Panc1 (cell line): ENCODE data around the gene TRIM61. TPM values are rescaled to one million over a fixed set of nuclear protein-coding genes. Genes with fewer than 3 reads are reported as not detected.
"Not testable (repeated sequence)": the region's sequence is repeated elsewhere in the genome, so short reads cannot be mapped to it uniquely, and the experiment has no call there.

ENCODE experiments used
- ATAC-seq: fragments of 200-7000 bp; cut with Tn5 transposase; 2 replicates; pipeline ENCODE4 v1.9.1; 2020; ENCODE audit warnings: mild to moderate bottlenecking, moderate library complexity
- BruUV-seq: library from RNA; stranded (reverse); fragments of 400-500 nt; replicated peaks from 2 replicates; lab custom pipeline; 2021; lab: Mats Ljungman, UMichigan
- CTCF ChIA-PET: fragments of 300-600 bp; sonication (Branson Sonifier 250); formaldehyde crosslinking; loops from one replicate; lab custom pipeline; 2022; ENCODE audit warnings: antibody characterized with exemption; lab: Charles Lee
- POLR2A ChIA-PET: fragments of 300-600 bp; sonication (Branson Sonifier 250); formaldehyde crosslinking; loops from one replicate; lab custom pipeline; 2022; ENCODE audit warnings: antibody characterized with exemption; lab: Charles Lee
- DNase-seq: peaks from one replicate; pipeline ENCODE4 v3.0.0-alpha.2; 2010; ENCODE audit warnings: low read depth, low spot score
- H3K27ac ChIP-seq: 2 replicates; pipeline ENCODE4 v1.5.1; 2011; ENCODE audit warnings: mild to moderate bottlenecking, low read length, inconsistent platforms
- H3K27me3 ChIP-seq: fragments of 200-500 bp; sonication (Bioruptor generic); 2 replicates; pipeline ENCODE4 v1.6.0; 2014; ENCODE audit warnings: low read length, inconsistent platforms; ENCODE audit not compliant: control insufficient read depth, insufficient read depth
- H3K36me3 ChIP-seq: fragments of 200-500 bp; sonication (Bioruptor generic); 2 replicates; pipeline ENCODE4 v1.5.1; 2014; ENCODE audit warnings: inconsistent platforms, mild to moderate bottlenecking, low read length, moderate library complexity; ENCODE audit not compliant: control insufficient read depth, insufficient read depth
- H3K4me1 ChIP-seq: 2 replicates; pipeline ENCODE4 v1.5.1; 2011; ENCODE audit warnings: inconsistent platforms, mild to moderate bottlenecking, low read length, moderate library complexity; ENCODE audit not compliant: control insufficient read depth, insufficient read depth
- H3K4me3 ChIP-seq, 2 experiments: 2 replicates each; pipeline ENCODE4 v1.5.1; 2011 to 2012; ENCODE audit warnings: low read depth in 2 of 2, low read length in 2 of 2, mild to moderate bottlenecking in 2 of 2, inconsistent platforms in 1 of 2, moderate library complexity in 1 of 2
- H3K9me3 ChIP-seq: fragments of 200-500 bp; sonication (Bioruptor generic); 2 replicates; pipeline ENCODE4 v1.5.1; 2014; ENCODE audit warnings: low read depth, mild to moderate bottlenecking, inconsistent platforms, low read length, moderate library complexity; ENCODE audit not compliant: control insufficient read depth, insufficient read depth
- POLR2AphosphoS5 ChIP-seq: IDR thresholded peaks from 2 replicates; pipeline ENCODE4 v1.6.1; 2012; ENCODE audit warnings: mild to moderate bottlenecking, low read depth, low read length, moderate library complexity
- SIN3A ChIP-seq: IDR thresholded peaks from 2 replicates; pipeline ENCODE4 v1.6.1; 2012; ENCODE audit warnings: low read depth, mild to moderate bottlenecking, low read length, moderate library complexity, borderline replicate concordance; ENCODE audit not compliant: insufficient read depth
- TCF7L2 ChIP-seq: IDR thresholded peaks from 2 replicates; pipeline ENCODE4 v1.6.1; 2011; ENCODE audit warnings: mild to moderate bottlenecking, low read depth, low read length, inconsistent platforms
- in situ Hi-C: cut with HindIII; loops from 2 replicates; pipeline ENCODE4 v1.10.0; 2016; ENCODE audit warnings: low sequenced_read_pairs, low pct_unique_long_range_greater_than_20kb
- intact Hi-C: fragments of 100-400 bp; cut with micrococcal nuclease; formaldehyde crosslinking; loops from one replicate; pipeline ENCODE4 v1.10.0; 2022; ENCODE audit not compliant: unreplicated experiment
- total RNA-seq: library from RNA; stranded (reverse); gene quantifications from one replicate; pipeline ENCODE4 v1.2.1, GENCODE V29; 2021; ENCODE audit not compliant: unreplicated experiment
- TF ChIP-seq, protein P1 (sequence below): fragments of 450-650 bp; IDR thresholded peaks from 2 replicates; pipeline ENCODE4 v1.5.1; 2017; ENCODE audit warnings: mild to moderate bottlenecking
- TF ChIP-seq, protein P2 (sequence below), 2 experiments: IDR thresholded peaks; 2 replicates each; pipeline ENCODE4 v1.6.1; 2011 to 2012; ENCODE audit warnings: low read depth in 2 of 2, control low read depth in 1 of 2, low read length in 1 of 2, mild to moderate bottlenecking in 1 of 2, moderate library complexity in 1 of 2; ENCODE audit not compliant: insufficient read depth in 1 of 2

TRIM61 gene
- total RNA-seq, 1 experiment from 2014 or later, result not detected

DNA sequence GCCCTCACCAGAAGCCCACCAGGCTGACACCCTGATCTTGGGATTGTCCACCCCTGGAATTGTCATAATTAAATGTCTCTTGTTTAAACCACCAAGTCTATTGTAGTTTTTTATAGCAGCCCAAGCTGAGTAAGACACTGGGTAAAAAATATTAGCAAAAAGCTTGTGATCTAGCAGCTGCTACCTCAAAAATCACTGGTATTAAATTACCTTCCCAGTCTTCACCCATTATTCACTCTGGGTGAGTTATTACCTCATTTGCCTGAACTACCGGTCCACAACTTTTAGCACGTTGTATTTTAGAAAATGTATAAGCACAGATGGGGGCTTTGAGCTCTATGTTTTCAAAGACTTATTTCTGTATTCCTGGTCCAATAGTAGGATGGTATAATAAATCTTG, 12.0 kb upstream of the TRIM61 start:
- Histone ChIP-seq H3K4me3 (no peak overlapping the region), H3K27me3 (no peaks in the 10 kb centered on the region), H3K9me3 (no peaks in the 10 kb centered on the region), H3K27ac (no peak overlapping the region), H3K4me1 (no peaks in the 10 kb centered on the region), H3K36me3 (no peaks in the 10 kb centered on the region)
- in situ Hi-C loops (no loop called here), intact Hi-C loops (no loop called here)
- no TSS peak for BruUV-seq
- CTCF ChIA-PET, result no interaction called here
- POLR2A ChIA-PET, result no interaction called here
- no peak for ATAC-seq
- TF ChIP-seq, protein P1, sequence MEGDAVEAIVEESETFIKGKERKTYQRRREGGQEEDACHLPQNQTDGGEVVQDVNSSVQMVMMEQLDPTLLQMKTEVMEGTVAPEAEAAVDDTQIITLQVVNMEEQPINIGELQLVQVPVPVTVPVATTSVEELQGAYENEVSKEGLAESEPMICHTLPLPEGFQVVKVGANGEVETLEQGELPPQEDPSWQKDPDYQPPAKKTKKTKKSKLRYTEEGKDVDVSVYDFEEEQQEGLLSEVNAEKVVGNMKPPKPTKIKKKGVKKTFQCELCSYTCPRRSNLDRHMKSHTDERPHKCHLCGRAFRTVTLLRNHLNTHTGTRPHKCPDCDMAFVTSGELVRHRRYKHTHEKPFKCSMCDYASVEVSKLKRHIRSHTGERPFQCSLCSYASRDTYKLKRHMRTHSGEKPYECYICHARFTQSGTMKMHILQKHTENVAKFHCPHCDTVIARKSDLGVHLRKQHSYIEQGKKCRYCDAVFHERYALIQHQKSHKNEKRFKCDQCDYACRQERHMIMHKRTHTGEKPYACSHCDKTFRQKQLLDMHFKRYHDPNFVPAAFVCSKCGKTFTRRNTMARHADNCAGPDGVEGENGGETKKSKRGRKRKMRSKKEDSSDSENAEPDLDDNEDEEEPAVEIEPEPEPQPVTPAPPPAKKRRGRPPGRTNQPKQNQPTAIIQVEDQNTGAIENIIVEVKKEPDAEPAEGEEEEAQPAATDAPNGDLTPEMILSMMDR, result no peak
- TF ChIP-seq SIN3A (no peak), TCF7L2 (no peak), POLR2AphosphoS5 (no peak)
- TF ChIP-seq, protein P2, sequence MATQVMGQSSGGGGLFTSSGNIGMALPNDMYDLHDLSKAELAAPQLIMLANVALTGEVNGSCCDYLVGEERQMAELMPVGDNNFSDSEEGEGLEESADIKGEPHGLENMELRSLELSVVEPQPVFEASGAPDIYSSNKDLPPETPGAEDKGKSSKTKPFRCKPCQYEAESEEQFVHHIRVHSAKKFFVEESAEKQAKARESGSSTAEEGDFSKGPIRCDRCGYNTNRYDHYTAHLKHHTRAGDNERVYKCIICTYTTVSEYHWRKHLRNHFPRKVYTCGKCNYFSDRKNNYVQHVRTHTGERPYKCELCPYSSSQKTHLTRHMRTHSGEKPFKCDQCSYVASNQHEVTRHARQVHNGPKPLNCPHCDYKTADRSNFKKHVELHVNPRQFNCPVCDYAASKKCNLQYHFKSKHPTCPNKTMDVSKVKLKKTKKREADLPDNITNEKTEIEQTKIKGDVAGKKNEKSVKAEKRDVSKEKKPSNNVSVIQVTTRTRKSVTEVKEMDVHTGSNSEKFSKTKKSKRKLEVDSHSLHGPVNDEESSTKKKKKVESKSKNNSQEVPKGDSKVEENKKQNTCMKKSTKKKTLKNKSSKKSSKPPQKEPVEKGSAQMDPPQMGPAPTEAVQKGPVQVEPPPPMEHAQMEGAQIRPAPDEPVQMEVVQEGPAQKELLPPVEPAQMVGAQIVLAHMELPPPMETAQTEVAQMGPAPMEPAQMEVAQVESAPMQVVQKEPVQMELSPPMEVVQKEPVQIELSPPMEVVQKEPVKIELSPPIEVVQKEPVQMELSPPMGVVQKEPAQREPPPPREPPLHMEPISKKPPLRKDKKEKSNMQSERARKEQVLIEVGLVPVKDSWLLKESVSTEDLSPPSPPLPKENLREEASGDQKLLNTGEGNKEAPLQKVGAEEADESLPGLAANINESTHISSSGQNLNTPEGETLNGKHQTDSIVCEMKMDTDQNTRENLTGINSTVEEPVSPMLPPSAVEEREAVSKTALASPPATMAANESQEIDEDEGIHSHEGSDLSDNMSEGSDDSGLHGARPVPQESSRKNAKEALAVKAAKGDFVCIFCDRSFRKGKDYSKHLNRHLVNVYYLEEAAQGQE (IDR thresholded peaks at IDR 0.05; ENCODE audit: insufficient read depth in 1 of 2, low read depth in 2 of 2, low read length in 1 of 2), result no peak
- no peak for DNase-seq

DNA sequence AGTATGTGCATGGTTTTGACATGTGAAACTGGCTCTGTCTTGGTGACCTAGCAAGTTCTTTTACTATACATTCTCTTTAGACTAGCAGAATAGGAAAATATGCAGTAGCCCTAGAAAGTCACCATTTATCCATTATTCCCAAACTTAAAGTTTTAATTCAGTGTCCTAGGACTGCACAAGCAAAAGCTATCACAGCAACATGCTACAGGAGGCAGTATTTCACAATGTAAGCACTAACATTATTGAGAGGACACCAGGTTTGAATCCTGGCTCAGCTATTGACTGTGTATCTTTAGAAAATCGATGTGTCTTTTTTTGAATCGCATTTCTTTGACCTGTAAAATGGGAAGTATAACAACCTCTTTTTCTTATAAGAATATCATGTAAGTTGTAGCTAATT, 5.5 kb downstream of the TRIM61 start:
- H3K4me3 ChIP-seq, DNase-seq, ATAC-seq, in situ Hi-C loops, intact Hi-C loops, H3K27me3 ChIP-seq, BruUV-seq, CTCF ChIA-PET, H3K4me1 ChIP-seq, H3K36me3 ChIP-seq, H3K9me3 ChIP-seq, POLR2A ChIA-PET, H3K27ac ChIP-seq: not testable (repeated sequence)

DNA sequence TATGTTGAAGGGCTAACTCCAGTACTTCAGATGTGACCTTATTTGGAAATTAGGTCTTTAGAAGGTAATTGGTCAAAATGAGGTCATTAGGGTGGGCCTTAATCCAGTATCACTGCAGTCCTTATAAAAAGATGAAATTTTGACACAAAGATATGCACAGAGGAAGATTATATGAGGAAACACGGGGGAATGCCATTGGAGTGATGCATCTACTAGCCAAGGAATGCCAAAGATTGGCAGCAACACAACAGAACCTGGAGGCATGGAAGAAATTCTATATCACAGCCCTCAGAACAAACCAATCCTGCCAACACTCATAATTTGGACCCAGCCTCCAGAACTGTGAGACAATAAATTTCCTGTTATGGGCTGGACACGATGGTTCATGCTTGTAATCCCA, 17.6 kb downstream of the TRIM61 start:
- DNase-seq (no peak), ATAC-seq (no peak)
- H3K36me3 ChIP-seq, result no peaks in the 10 kb centered on the region
- intact Hi-C loops, result no loop called here
- no peaks in the 10 kb centered on the region for H3K27me3 ChIP-seq
- TF ChIP-seq, protein P1, result no peak
- TF ChIP-seq SIN3A (no peak), POLR2AphosphoS5 (no peak), TCF7L2 (no peak)
- CTCF ChIA-PET, result no interaction called here
- H3K27ac ChIP-seq, result no peak overlapping the region
- in situ Hi-C loops, result no loop called here
- H3K4me3 ChIP-seq, result no peak overlapping the region
- no peaks in the 10 kb centered on the region for H3K9me3 ChIP-seq
- POLR2A ChIA-PET, result no interaction called here
- BruUV-seq, result no TSS peak
- H3K4me1 ChIP-seq, result peaks cover 4% of the 10 kb centered on the region; the same call in 1 of the 2 replicates

DNA sequence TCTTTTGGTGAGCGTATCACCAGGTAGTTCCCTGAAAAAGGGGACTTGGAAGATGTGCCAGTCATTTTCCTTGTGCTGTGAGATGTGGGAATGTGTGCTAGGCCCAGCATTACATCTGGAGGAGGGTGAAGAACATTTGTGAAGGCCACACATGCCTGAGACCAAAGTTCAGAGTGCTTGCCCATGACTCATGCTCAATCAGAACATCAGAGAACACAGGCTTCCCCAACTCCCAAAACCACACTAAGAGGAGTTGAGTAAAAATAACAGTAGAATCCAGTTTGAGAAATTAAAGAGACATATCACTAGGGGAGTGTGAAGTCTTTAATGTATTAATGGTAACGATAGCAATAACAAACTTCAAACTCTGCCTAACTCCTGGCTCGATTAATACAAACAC, 18.0 kb downstream of the TRIM61 start:
- H3K4me1 ChIP-seq, in situ Hi-C loops, H3K27me3 ChIP-seq, POLR2A ChIA-PET, DNase-seq, ATAC-seq, CTCF ChIA-PET, H3K9me3 ChIP-seq, H3K4me3 ChIP-seq, H3K36me3 ChIP-seq, H3K27ac ChIP-seq, intact Hi-C loops, BruUV-seq: not testable (repeated sequence)
